ENCODE data around the gene KCNH4.
A peak's percentile ranks its signal among the peaks of the same experiment; 100 is the strongest.
"Not testable (repeated sequence)": the region's sequence is repeated elsewhere in the genome, so short reads cannot be mapped to it uniquely, and the experiment has no call there.

The KCNH4 gene

DNA sequence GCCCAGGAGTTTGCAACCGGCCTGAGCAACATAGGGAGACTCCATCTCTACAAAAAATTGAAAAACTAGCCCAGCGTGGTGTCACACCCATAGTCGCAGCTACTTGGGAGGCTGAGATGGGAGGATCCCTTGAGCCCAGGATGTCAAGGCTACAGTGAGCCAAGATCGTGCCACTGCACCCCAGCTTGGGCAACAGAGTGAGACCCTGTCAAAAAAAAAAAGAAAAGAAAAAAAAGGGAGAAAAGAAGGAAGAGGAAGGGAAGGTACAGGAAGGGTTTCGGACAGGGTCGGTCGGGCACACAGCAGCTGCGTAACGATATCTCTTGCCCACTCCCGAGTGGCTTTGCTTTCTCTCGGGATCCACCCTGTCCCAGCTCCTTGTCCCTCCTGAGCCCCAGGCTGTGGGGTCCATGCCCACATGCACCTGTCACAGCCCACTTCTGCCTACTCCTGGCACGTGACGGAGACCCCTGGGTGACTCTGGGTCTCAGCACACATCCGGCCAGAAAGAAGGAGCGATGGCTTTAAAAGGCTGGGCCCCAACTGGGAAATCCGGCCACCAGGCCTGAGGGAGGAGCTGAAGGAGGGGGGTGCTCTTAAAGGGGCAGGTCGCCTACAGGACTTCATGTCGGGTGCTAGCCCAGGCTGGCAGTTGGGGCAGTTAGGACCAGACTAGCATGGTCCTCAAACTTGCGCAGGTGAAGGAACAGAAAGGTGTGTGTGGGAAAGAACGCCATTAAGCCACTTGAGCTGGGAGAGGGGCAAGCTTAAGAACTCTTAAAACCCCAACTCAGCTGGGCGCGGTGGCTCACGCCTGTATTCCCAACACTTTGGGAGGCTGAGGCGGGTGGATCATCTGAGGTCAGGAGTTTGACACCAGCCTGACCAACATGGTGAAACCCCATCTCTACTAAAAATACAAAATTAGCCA is 13.3 kb upstream of the KCNH4 start, which contains the start of gene GHDC:
GHDC (minus strand) TSS at position 526 of the 931 bp plus-strand sequence. CDS start 913 bp downstream, outside the sequence.
- peak; percentile 68 for DNase-seq

GRCh38 chr17:42193216-42193968 is 12.4 kb upstream of the KCNH4 start:
- DNase-seq = no peak

- DNase-seq = no peak
Measured at GRCh38 chr17:42192189-42193126, 11.5 kb upstream of the KCNH4 start.

DNA sequence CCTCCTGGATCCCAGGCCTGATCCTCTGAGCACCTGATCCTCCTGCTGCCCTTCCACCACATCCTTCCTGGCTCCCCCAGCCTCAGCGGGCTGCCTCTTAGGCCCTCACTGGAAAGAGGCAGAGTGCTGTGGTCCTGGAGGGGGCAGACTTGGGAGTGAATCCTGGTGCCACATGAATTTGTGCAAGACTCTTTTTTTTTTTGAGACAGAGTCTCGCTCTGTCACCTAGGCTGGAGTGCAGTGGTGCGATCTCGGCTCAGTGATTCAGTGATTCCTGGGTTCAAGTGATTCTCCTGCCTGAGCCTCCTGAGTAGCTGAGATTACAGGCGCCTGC is 10.3 kb upstream of the KCNH4 start:
- DNase-seq = no peak

DNA sequence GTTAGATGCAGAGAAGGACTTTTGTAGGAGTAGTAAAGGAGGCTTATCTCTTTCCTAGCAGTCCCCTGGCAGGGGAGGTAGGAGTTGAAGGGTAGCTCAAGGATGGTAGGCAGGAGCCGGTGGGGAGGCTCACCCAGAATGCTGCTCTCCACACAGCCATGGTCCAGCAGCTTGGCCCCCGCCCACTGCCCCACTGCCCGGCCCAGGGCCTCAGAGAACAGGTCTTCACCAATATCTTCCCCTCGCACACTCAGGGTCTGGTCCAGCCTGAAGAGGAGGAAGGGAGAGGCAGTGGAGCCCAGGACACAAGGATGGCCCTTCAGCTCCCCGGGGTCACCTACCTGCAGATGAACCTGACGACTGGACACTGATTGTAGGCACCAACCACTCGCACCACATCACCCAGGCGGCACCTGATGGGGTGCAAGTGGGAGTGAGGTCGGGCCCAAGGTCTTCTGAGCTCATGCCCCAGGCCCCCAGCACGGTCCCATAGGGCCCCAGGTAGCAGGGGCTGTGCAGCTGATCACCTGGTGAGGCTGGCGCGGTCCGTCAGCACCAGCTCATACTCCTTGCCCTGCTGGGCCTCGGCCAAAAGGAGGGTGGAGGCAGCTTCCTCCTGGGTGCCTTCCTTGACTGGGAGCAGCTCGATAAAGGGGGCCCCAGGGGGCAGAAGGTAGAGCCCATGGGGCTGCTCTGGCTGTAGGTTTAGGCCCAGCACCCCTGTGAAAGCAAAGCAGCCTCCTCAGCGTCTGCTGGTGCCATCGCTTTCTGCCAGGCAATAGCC is 9.7 kb upstream of the KCNH4 start:
- no peak for DNase-seq

DNA sequence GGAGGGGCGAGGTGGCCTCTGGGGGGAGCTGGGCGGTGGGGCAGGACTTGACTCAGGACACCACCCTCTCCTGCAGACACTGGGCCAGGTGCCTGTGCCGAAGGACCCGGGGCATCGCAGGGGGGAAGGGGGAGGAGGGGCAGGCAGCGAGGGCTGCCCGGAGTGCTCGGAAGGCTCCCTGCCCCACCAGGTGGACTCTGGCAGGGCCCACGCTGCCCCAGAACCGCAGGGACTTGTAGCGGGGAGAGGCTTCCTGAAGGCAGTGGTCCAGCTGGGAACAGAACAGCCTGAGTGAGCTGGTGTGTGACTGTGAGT is 8.7 kb upstream of the KCNH4 start:
- DNase-seq = no peak

DNA sequence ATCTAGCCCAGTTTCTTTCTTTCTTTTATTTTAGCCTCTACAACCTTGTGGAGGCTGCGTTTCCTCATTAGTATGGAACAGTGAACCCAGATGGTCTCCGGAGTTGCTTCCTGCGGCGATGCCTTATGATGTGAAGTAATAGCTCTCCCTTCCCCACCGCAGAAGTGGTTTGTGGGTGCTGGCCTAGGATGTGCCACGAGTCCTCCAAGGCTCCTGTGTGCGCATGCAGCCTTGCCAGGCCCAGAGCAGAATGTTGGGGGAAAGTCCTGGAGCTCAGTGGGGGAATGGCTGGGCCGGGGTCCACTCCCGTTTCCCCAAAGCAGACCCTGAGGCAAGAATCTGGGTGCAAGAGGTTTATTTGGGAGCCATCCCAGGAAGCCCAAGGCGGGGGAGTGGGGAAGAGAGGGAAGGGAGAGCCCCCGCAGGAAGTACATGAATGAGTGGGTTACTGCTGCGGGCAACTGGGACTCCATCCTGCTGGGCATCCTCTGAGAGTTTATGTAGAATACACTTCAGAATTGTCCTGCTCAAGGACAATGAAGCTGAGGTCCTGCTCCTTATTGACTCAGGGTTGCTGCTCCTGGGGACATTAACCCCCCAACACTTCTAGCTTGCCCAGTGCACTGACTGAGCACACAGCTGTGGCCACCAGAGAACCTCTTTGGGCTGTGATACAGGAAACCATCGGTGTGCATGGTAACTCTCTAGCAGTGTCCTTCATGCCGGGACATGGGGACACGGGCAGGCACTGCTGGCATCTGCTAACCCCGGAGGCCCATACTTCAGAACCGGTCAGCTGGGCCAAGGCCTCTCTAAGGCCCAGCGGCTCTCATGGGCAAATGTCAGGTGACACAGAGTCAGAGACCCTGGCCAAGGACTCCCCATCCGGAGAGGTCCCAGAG is 8.1 kb upstream of the KCNH4 start:
- DNase-seq = no peak

GRCh38 chr17:42187833-42188232 is 6.9 kb upstream of the KCNH4 start:
- no peak for DNase-seq

GRCh38 chr17:42186191-42186590 is 5.2 kb upstream of the KCNH4 start:
- not testable (repeated sequence) for DNase-seq

- DNase-seq = no peak
Measured at GRCh38 chr17:42185621-42185930, 4.6 kb upstream of the KCNH4 start.

DNA sequence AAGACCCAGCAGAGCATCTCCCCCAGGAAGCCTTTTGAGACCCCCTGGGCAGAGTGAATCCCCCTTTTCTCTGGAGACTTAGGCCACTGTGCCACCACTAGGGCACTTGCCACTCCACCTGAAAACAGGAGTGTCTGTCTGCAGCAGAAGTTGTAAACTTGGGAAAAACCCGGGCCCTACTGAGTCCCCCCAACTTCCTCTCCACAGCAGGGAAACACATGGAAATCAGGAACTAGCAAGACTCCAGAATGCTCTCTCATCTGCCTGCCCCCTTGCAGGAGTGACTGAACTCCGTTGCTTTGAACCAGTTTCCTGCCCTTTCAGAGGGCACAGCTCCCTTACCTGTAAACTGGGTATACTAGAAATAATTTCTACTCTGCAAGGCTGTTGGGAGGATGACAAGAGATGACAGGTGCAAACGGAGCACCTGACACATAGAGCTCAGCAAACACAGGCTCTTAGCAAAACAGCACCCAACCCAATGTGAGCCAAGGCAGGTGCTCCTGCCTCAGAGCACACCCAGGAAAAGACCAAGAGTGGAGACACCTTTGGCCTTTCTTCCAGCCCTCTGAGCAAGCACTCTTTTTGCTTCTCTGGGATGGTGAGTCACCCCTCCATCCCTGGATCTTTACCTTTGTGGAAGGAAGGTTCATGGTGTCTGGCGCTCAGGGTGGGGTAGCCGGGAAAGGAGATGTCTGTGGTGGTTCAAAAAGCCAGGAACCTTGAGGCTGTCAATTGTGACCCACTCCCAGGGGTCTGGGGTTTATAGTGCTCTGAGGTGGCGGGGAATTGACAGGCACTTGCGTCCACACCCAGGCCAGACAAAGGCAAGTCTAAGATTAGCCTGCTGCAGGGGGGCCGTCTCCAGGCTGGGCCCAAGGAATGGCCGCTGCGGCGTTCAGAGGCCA is 4.0 kb upstream of the KCNH4 start, which contains the start of gene HCRT:
HCRT (minus strand) TSS at position 740 of the 908 bp plus-strand sequence; CDS start at position 653, 87 bp downstream.
- DNase-seq = no peak

DNA sequence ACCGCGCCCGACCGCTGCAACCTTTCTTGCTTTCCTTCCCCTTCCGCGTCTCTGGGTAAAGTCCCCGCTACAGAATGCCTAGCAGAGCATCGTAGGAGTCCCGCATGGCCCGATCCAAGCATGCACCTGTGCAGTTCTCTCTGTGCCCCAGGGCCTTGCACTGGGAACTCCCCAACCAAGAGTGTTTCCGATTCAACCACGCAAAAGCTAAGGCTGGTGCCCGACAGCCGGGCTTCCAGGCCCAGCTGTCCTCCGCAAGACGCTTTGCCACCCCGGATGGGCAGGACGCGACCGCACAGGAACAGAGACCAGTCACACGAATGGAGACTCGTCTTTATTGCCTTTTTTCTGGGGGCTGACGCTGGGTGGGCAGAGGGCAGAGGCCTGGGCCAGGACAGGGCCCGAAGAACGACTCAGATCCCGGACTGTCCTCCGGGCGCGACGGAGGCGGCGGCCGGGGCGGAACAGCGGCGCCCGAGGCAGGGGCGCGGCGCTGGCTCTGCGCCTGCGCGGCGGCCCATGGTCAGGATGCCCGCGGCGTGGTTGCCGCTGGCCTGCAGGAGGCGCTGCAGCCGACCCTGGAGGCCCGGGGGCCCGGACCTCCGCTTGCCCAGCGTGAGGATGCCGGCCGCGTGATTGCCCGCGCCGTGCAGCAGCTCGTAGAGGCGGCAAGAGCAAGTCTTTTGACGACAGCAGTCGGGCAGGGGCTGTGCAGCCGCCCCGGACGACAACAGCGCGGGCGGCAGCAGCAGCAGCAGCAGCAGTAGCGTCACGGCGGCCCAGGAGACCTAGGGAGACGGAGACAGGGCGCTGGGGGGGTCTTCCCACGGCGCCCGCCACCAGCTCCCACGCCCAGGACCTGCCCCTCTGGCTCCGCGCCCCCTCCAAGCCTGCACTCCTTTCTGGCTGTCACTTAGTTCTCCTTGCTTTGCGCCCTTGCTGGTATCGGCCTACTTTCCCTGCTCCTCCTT is 3.1 kb upstream of the KCNH4 start:
- DNase-seq = peak; percentile 62

GRCh38 chr17:42182927-42183734 is 2.2 kb upstream of the KCNH4 start:
- DNase-seq = no peak

DNA sequence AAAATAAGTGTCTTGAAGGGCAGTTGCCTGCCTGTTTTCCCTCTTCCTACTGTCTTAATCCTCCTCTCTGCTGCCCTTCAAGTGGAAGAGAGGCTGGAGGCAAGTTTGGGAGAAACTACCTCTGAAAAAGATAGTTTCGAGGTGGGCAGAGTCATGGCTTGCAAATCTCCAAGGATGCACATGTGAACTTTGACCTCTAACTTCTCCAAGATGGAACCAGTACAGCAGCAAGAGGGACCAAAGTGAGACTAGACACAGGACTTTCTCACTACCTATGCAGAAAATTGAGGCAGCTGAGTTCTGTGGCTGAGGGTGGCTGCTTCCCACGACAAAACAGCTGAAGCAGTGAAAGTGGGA is 887 bp upstream of the KCNH4 start:
- DNase-seq = no peak

DNA sequence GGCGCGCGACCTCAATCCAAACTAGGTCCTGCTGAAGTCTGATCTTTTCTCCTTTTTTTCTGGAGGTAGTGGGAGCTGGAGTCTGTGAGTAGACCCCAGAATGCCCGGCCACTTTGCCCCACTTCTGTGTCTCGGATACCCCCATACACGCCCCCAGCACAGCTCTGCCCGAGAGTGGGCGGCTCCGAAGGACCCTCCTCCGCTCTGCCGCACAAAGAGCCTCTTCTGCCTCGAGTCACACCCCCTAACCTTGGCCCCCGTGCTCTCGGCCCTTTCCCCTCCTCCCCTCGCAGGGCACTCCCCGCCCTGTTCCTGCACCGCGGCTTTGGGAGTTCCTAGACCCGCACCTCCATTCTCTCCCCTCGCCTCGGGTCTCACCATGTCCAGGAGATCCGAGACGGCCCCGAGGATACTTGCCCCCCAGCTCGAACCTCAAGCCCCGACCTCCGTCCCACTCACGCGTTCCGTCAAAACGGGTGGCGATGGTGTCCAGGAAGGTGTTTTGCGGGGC is 476 bp downstream of the KCNH4 start:
- DNase-seq = no peak

DNA sequence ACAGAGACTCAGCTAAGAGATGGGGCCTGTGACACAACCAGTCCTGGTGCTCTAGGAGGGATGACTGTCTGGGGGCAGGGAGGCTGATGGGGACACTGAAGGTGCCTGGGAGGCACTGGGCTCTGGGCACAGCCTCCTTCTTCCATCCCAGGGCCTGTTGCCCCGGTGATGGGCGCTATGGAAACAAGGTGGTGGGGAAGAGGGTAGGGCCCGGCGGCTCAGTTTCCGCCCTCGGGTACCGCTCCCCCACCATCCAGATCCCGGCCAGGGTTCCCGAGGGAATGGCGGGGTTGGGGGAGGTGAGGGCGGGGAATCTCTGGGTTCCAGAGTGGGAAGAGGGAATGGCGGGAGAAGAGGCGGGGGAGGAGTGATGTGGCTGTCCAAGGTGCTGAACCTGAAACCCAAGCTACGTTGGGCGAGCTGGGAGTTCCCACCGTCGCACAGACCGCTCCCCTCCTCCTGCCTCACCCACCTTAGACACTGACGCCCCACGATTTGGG is 981 bp downstream of the KCNH4 start:
- DNase-seq = no peak

DNA sequence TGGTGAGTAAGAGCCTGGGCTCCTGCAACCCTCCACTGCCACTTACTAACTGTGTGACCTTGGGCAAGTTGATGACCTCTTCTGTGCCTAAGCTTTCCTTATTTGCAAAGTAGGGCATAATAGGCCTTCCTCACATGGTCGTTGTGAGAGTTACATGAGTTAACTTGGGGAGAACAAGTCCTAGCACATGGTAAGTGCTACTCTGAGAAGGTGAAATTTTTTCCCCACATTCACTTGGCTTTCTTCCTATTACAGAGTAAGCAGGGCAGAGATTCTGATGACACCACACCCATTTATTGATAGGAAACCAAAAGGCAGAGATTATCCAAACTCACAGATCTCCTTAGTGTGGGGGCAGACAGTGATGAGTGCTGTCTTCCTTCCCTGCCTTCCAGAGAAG is 1.6 kb downstream of the KCNH4 start:
- no peak for DNase-seq

DNA sequence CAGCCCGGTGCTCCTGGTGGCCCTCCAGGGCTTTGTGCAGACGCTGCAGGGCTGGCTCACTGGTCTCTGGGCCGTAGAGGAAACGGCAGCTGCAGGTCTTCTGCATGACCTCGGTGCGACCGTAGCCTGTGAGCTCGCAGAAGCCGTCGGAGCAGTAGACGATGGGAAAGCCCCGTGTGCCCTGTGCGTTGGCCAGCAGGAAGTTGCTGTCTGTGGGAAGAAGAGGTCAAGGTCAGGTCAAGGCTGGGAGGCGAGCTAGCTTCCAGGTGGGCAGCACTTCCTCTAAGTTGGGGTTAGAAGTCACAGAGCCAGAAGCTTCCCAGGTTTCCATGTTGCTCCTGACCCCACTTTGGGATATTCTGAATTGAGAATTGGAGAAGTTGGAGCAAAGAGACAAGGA is 2.1 kb downstream of the KCNH4 start:
- no peak for DNase-seq
